ENCODE results near the gene B3GALT5.

DNA sequence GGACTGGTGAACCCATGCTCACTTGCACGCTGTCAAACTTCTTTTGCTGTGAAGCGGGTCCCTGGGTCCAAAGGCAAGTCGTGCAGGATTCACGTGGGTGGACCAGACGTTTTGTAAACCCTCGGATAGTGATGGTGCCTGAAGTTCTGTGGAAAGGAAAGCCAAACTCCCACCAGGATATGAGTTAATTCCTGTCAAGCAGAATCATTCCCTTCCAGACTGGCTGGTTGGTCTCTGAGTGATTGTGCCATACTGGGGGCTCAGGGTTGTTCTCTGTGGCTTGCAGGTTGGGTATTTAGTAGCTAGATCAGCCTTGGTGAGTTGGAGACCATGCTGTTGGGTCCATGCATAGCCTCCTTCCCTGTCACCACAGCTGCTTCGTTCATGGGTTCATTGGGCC is 99.5 kb downstream of the B3GALT5 start:
- no peak for TF ChIP-seq CEBPB (IDR thresholded peaks at IDR 0.05; ENCODE audit: low read depth, low read length)
- no peak for TF ChIP-seq CTCF (conservative IDR thresholded peaks at IDR 0.05; ENCODE audit: low read depth, low read length)
- no peak for TF ChIP-seq POLR2A (IDR thresholded peaks at IDR 0.05; ENCODE audit: low read depth, low read length)
- TF ChIP-seq MXI1 (IDR thresholded peaks at IDR 0.05; ENCODE audit: borderline replicate concordance, low read depth, low read length), result no peak
- no peak for TF ChIP-seq RFX5 (IDR thresholded peaks at IDR 0.05; ENCODE audit: low read depth, low read length)
- TF ChIP-seq FOS (IDR thresholded peaks at IDR 0.05; ENCODE audit: low read depth, low read length), result no peak
- TF ChIP-seq RAD21 (IDR thresholded peaks at IDR 0.05; ENCODE audit: low read length), result no peak
- TF ChIP-seq, protein P1, sequence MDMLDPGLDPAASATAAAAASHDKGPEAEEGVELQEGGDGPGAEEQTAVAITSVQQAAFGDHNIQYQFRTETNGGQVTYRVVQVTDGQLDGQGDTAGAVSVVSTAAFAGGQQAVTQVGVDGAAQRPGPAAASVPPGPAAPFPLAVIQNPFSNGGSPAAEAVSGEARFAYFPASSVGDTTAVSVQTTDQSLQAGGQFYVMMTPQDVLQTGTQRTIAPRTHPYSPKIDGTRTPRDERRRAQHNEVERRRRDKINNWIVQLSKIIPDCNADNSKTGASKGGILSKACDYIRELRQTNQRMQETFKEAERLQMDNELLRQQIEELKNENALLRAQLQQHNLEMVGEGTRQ (IDR thresholded peaks at IDR 0.05; ENCODE audit: low read depth, low read length), result no peak
